ENCODE results near the gene ZCCHC17. TPM values are rescaled to one million over a fixed set of nuclear protein-coding genes. Genes with fewer than 3 reads are reported as not detected.

The ZCCHC17 gene
- total and polyA plus RNA-seq, 2 experiments from 2014 or later: 25.9 to 44.3 TPM

- Histone ChIP-seq H3K9me3 (ENCODE audit: low read depth) (no peaks in the 10 kb centered on the region), H3K36me3 (replicated peaks; ENCODE audit: insufficient read depth, low read depth) (no peaks in the 10 kb centered on the region), H3K4me2 (no peak overlapping the region), H3K4me1 (ENCODE audit: insufficient read depth) (peaks cover 7% of the 10 kb centered on the region), H3K27ac (no peak overlapping the region), H3K4me3 (no peak overlapping the region), H4K20me1 (ENCODE audit: insufficient read depth, poor library complexity, severe bottlenecking) (no peaks in the 10 kb centered on the region), H3K27me3 (no peaks in the 10 kb centered on the region), H3K9me2 (replicated peaks; ENCODE audit: insufficient read depth) (no peaks in the 10 kb centered on the region), H2AFZ (no peak overlapping the region), H3K79me2 (no peaks in the 10 kb centered on the region)
- TF ChIP-seq EZH2 (IDR thresholded peaks at IDR 0.05; ENCODE audit: borderline replicate concordance) (no peak), EZH2phosphoT487 (IDR thresholded peaks at IDR 0.05; ENCODE audit: low read depth, severe bottlenecking, unreplicated experiment) (no peak), CTCF (IDR thresholded peaks at IDR 0.05; ENCODE audit: poor library complexity) (no peak)
- 89% methylated on average over 3 of the region's 3 CpGs for whole genome bisulfite sequencing (ENCODE audit: low lambda C conversion rate, missing lambda C conversion rate)
- DNase-seq (ENCODE audit: low spot score): no peak
These were observed 83.3 kb downstream of the ZCCHC17 start for GRCh38 chr1:31380181-31380580.

GRCh38 chr1:31381394-31382294, 84.8 kb downstream of the ZCCHC17 start:
- H3K79me2 ChIP-seq: no peaks in the 10 kb centered on the region
- H2AFZ ChIP-seq: no peak overlapping the region
- no peak for TF ChIP-seq EZH2 (IDR thresholded peaks at IDR 0.05; ENCODE audit: borderline replicate concordance)
- no peak for TF ChIP-seq CTCF (IDR thresholded peaks at IDR 0.05; ENCODE audit: poor library complexity)
- TF ChIP-seq EZH2phosphoT487 (IDR thresholded peaks at IDR 0.05; ENCODE audit: low read depth, severe bottlenecking, unreplicated experiment): no peak
- no peak overlapping the region for H3K4me3 ChIP-seq
- no peak for DNase-seq (ENCODE audit: low spot score)
- H3K4me1 ChIP-seq (ENCODE audit: insufficient read depth): peaks cover 7% of the 10 kb centered on the region
- H3K4me2 ChIP-seq: no peak overlapping the region
- H3K27ac ChIP-seq: peak overlapping the region; percentile 57
- no peaks in the 10 kb centered on the region for H3K27me3 ChIP-seq
- H4K20me1 ChIP-seq (ENCODE audit: insufficient read depth, poor library complexity, severe bottlenecking): no peaks in the 10 kb centered on the region
- H3K9me3 ChIP-seq (ENCODE audit: low read depth): no peaks in the 10 kb centered on the region
- H3K36me3 ChIP-seq (replicated peaks; ENCODE audit: insufficient read depth, low read depth): no peaks in the 10 kb centered on the region
- no peaks in the 10 kb centered on the region for H3K9me2 ChIP-seq (replicated peaks; ENCODE audit: insufficient read depth)
- WGBS (ENCODE audit: low lambda C conversion rate, missing lambda C conversion rate): 84% methylated on average over 6 of the region's 6 CpGs

- DNase-seq (ENCODE audit: low spot score): no peak
- H3K27ac ChIP-seq: no peak overlapping the region
- H3K4me2 ChIP-seq: no peak overlapping the region
- peaks cover 3% of the 10 kb centered on the region for H3K4me1 ChIP-seq (ENCODE audit: insufficient read depth)
- no peak overlapping the region for H3K4me3 ChIP-seq
- H2AFZ ChIP-seq: no peak overlapping the region
- H3K27me3 ChIP-seq: no peaks in the 10 kb centered on the region
- no peaks in the 10 kb centered on the region for H3K9me2 ChIP-seq (replicated peaks; ENCODE audit: insufficient read depth)
- no peaks in the 10 kb centered on the region for H4K20me1 ChIP-seq (ENCODE audit: insufficient read depth, poor library complexity, severe bottlenecking)
- WGBS (ENCODE audit: low lambda C conversion rate, missing lambda C conversion rate): 89% methylated on average over 3 of the region's 3 CpGs
- TF ChIP-seq EZH2 (IDR thresholded peaks at IDR 0.05; ENCODE audit: borderline replicate concordance) (no peak), EZH2phosphoT487 (IDR thresholded peaks at IDR 0.05; ENCODE audit: low read depth, severe bottlenecking, unreplicated experiment) (no peak), CTCF (IDR thresholded peaks at IDR 0.05; ENCODE audit: poor library complexity) (no peak)
- H3K36me3 ChIP-seq (replicated peaks; ENCODE audit: insufficient read depth, low read depth): no peaks in the 10 kb centered on the region
- no peaks in the 10 kb centered on the region for H3K79me2 ChIP-seq
- no peaks in the 10 kb centered on the region for H3K9me3 ChIP-seq (ENCODE audit: low read depth)
These were observed 85.7 kb downstream of the ZCCHC17 start for GRCh38 chr1:31382379-31382989.
